GM12878 (cell line): ENCODE data around the gene SELENOK. TPM values are rescaled to one million over a fixed set of nuclear protein-coding genes. Genes with fewer than 3 reads are reported as not detected.

Experiments
- BACH1 ChIP-seq: fragments of 450-650 bp; IDR thresholded peaks from 2 replicates; pipeline ENCODE4 v1.6.1; 2017; ENCODE audit warnings: mild to moderate bottlenecking, borderline replicate concordance
- CHD1 ChIP-seq: IDR thresholded peaks from 2 replicates; pipeline ENCODE4 v1.6.1; 2012; ENCODE audit warnings: low read depth, low read length, improper control_type of control experiment
- CREM ChIP-seq: IDR thresholded peaks from 2 replicates; pipeline ENCODE4 v1.6.1; 2014; ENCODE audit warnings: antibody characterized with exemption, low read depth
- EED ChIP-seq: sonication (generic); IDR thresholded peaks from 2 replicates; pipeline ENCODE4 v1.6.1; 2016; ENCODE audit warnings: antibody characterized with exemption, low read depth
- NR2C1 ChIP-seq: fragments of 450-650 bp; IDR thresholded peaks from 2 replicates; pipeline ENCODE4 v1.6.1; 2017; ENCODE audit warnings: antibody characterized with exemption, mild to moderate bottlenecking, moderate library complexity
- SMARCA5 ChIP-seq: fragments of 450-650 bp; IDR thresholded peaks from 2 replicates; pipeline ENCODE4 v1.6.1; 2017; ENCODE audit warnings: mild to moderate bottlenecking
- SUZ12 ChIP-seq: fragments of 200-600 bp; sonication (generic); IDR thresholded peaks from one replicate; pipeline ENCODE4 v1.6.1; 2018; ENCODE audit warnings: antibody characterized with exemption, mild to moderate bottlenecking; ENCODE audit not compliant: unreplicated experiment
- ZNF207 ChIP-seq: fragments of 450-650 bp; IDR thresholded peaks from 2 replicates; pipeline ENCODE4 v1.6.1; 2014; ENCODE audit warnings: antibody characterized with exemption, mild to moderate bottlenecking, borderline replicate concordance
- polyA plus RNA-seq, 11 experiments: library from polyadenylated mRNA; depleted of rRNA in 4 of 11; unstranded in 6 of 11; stranded (reverse) in 5 of 11; fragments of >200 nt; fragmentation: Nextera tagmentation in 4 of 11; fragmentation: Illumina TruSeq in 1 of 11; extraction: Ambion mirVana in 4 of 11; extraction: Trizol in 1 of 11; gene quantifications; 1 replicate in 1 of 11; 2 replicates in 10 of 11; pipeline versions ENCODE4 v1.2.1 to v1.2.3, GENCODE V29; 2011 to 2016; ENCODE audit warnings: inconsistent platforms in 2 of 11, missing spikeins in 2 of 11, low read depth in 1 of 11
- total RNA-seq, 4 experiments: library from RNA; depleted of rRNA in 3 of 4; stranded (reverse); fragments of >200 nt in 3 of 4; fragmentation: Illumina TruSeq in 1 of 4; extraction: Trizol in 1 of 4; gene quantifications; 2 replicates each; pipeline versions ENCODE4 v1.2.1 to v1.2.3, GENCODE V29; 2013 to 2021
- TF ChIP-seq, protein P1 (sequence below): fragments of 450-650 bp; IDR thresholded peaks from 2 replicates; pipeline ENCODE4 v1.6.1; 2016; ENCODE audit warnings: mild to moderate bottlenecking, moderate library complexity, borderline replicate concordance
- TF ChIP-seq, protein P2 (sequence below): fragments of 450-650 bp; IDR thresholded peaks from 2 replicates; pipeline ENCODE4 v1.6.1; 2017; ENCODE audit warnings: mild to moderate bottlenecking
- TF ChIP-seq, protein P3 (sequence below): fragments of 450-650 bp; conservative IDR thresholded peaks from 2 replicates; pipeline ENCODE4 v1.6.1; 2017; ENCODE audit warnings: mild to moderate bottlenecking, moderate library complexity
- TF ChIP-seq, protein P4 (sequence below): fragments of 450-650 bp; IDR thresholded peaks from 2 replicates; pipeline ENCODE4 v1.6.1; 2016; ENCODE audit warnings: mild to moderate bottlenecking

SELENOK gene
- total and polyA plus RNA-seq, 10 of the 15 experiments (the other 5 are each of a cell fraction or from before 2014, with no cell fraction given): 35.4 to 322 (median 101) TPM

DNA sequence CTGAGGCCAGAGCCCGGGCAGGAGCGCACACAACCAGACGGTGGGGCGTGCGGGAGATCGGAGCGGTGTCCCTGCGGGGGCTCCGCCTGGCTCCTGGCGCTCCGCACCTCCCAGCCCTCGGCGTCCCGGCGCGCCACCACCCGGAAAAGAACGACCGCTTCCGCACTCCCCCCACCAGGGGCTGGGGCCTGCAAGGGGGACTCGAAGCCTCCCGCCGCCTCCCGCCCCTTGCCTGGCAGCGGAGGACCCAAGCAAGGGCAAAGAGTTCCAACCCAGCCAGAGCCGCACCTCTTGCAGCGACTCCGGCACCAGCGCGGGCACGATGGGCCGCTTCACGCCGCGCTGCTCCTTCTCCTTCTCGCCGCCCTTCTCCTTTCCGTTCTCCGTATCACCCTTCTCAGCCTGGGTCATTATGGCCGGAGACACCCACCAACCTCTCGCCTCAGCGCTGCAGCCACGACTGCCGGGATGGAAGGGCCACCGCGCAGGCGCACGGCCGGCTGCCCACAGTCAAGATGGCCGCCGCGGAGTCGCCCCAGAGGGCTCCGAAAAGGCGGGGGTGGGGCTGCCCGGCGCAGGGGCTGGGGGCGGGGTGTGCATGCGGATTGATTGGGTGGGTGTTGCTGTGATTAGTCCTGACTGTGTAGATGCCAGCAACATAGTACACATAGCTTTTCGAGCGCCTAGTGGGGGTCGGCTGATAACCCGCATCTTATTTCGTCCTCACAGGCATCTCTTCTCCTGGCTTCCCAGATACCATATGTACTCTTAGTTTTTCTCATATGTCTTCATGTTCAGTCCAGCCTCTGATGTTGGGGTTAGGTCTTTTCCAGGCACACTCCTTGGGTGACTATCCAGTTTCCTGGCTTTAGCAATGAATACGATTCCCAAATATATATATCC is 9.7 kb downstream of the SELENOK start, which contains the start of gene ACTR8 (continued):
- TF ChIP-seq SMARCA5 (peak; percentile 82), CREM (peak; percentile 20; the same call in 1 of the 2 replicates), NR2C1 (peak; percentile 74), BACH1 (0 out of 2 replicates have a peak, but pooled peaks have one; percentile 29), CHD1 (0 out of 2 replicates have a peak, but pooled peaks have one; percentile 51), EED (0 out of 2 replicates have a peak, but pooled peaks have one; percentile 49), ZNF207 (peak; percentile 82; the same call in 1 of the 2 replicates), SUZ12 (no peak)
- TF ChIP-seq, protein P1, sequence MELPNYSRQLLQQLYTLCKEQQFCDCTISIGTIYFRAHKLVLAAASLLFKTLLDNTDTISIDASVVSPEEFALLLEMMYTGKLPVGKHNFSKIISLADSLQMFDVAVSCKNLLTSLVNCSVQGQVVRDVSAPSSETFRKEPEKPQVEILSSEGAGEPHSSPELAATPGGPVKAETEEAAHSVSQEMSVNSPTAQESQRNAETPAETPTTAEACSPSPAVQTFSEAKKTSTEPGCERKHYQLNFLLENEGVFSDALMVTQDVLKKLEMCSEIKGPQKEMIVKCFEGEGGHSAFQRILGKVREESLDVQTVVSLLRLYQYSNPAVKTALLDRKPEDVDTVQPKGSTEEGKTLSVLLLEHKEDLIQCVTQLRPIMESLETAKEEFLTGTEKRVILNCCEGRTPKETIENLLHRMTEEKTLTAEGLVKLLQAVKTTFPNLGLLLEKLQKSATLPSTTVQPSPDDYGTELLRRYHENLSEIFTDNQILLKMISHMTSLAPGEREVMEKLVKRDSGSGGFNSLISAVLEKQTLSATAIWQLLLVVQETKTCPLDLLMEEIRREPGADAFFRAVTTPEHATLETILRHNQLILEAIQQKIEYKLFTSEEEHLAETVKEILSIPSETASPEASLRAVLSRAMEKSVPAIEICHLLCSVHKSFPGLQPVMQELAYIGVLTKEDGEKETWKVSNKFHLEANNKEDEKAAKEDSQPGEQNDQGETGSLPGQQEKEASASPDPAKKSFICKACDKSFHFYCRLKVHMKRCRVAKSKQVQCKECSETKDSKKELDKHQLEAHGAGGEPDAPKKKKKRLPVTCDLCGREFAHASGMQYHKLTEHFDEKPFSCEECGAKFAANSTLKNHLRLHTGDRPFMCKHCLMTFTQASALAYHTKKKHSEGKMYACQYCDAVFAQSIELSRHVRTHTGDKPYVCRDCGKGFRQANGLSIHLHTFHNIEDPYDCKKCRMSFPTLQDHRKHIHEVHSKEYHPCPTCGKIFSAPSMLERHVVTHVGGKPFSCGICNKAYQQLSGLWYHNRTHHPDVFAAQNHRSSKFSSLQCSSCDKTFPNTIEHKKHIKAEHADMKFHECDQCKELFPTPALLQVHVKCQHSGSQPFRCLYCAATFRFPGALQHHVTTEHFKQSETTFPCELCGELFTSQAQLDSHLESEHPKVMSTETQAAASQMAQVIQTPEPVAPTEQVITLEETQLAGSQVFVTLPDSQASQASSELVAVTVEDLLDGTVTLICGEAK: 0 out of 2 replicates have a peak, but pooled peaks have one; percentile 28
- TF ChIP-seq, protein P2, sequence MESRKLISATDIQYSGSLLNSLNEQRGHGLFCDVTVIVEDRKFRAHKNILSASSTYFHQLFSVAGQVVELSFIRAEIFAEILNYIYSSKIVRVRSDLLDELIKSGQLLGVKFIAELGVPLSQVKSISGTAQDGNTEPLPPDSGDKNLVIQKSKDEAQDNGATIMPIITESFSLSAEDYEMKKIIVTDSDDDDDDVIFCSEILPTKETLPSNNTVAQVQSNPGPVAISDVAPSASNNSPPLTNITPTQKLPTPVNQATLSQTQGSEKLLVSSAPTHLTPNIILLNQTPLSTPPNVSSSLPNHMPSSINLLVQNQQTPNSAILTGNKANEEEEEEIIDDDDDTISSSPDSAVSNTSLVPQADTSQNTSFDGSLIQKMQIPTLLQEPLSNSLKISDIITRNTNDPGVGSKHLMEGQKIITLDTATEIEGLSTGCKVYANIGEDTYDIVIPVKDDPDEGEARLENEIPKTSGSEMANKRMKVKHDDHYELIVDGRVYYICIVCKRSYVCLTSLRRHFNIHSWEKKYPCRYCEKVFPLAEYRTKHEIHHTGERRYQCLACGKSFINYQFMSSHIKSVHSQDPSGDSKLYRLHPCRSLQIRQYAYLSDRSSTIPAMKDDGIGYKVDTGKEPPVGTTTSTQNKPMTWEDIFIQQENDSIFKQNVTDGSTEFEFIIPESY: no peak
- TF ChIP-seq, protein P3, sequence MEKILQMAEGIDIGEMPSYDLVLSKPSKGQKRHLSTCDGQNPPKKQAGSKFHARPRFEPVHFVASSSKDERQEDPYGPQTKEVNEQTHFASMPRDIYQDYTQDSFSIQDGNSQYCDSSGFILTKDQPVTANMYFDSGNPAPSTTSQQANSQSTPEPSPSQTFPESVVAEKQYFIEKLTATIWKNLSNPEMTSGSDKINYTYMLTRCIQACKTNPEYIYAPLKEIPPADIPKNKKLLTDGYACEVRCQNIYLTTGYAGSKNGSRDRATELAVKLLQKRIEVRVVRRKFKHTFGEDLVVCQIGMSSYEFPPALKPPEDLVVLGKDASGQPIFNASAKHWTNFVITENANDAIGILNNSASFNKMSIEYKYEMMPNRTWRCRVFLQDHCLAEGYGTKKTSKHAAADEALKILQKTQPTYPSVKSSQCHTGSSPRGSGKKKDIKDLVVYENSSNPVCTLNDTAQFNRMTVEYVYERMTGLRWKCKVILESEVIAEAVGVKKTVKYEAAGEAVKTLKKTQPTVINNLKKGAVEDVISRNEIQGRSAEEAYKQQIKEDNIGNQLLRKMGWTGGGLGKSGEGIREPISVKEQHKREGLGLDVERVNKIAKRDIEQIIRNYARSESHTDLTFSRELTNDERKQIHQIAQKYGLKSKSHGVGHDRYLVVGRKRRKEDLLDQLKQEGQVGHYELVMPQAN: peak; percentile 91
- TF ChIP-seq, protein P4, sequence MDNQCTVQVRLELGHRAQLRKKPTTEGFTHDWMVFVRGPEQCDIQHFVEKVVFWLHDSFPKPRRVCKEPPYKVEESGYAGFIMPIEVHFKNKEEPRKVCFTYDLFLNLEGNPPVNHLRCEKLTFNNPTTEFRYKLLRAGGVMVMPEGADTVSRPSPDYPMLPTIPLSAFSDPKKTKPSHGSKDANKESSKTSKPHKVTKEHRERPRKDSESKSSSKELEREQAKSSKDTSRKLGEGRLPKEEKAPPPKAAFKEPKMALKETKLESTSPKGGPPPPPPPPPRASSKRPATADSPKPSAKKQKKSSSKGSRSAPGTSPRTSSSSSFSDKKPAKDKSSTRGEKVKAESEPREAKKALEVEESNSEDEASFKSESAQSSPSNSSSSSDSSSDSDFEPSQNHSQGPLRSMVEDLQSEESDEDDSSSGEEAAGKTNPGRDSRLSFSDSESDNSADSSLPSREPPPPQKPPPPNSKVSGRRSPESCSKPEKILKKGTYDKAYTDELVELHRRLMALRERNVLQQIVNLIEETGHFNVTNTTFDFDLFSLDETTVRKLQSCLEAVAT: peak; percentile 79
